ENCODE results near the gene FLNA.

GRCh38 chrX:154348646-154349358 is 25.6 kb downstream of the FLNA start:
- TF ChIP-seq EZH2 (optimal IDR thresholded peaks at IDR 0.05; ENCODE audit: low read depth, low read length) (no peak), CTCF (IDR thresholded peaks at IDR 0.05; ENCODE audit: low read length) (no peak)
